Keratinocyte (primary cell): ENCODE results near the gene ERRFI1. TPM values are rescaled to one million over a fixed set of nuclear protein-coding genes. Genes with fewer than 3 reads are reported as not detected.
A peak's percentile ranks its signal among the peaks of the same experiment; 100 is the strongest.

ENCODE experiments used
- DNase-seq: peaks from one replicate; pipeline ENCODE4 v3.0.0-alpha.2; 2011; ENCODE audit warnings: low read depth, missing footprints, low spot score
- FAIRE-seq: peaks from 2 replicates; lab custom pipeline; 2011; peaks lifted over from hg19 to GRCh38; lab: Jason Lieb, UNC
- H2AFZ ChIP-seq: 2 replicates; pipeline ENCODE4 v1.6.0; 2012; ENCODE audit warnings: low read length, control low read depth, inconsistent platforms; ENCODE audit not compliant: control insufficient read depth
- H3K27ac ChIP-seq: 2 replicates; pipeline ENCODE4 v1.5.1; 2011; ENCODE audit warnings: low read length; ENCODE audit not compliant: control insufficient read depth, insufficient read depth
- H3K27me3 ChIP-seq: 3 replicates; pipeline ENCODE4 v1.6.0; 2011; ENCODE audit warnings: low read length; ENCODE audit not compliant: control insufficient read depth, insufficient read depth; ENCODE audit errors: extremely low read depth
- H3K36me3 ChIP-seq, 2 experiments: 2 replicates in 1 of 2; 3 replicates in 1 of 2; pipeline ENCODE4 v1.5.1; 2011; ENCODE audit warnings: low read length in 2 of 2, mild to moderate bottlenecking in 1 of 2; ENCODE audit not compliant: control insufficient read depth in 2 of 2, insufficient read depth in 2 of 2; ENCODE audit errors: extremely low read depth in 1 of 2
- H3K4me1 ChIP-seq: 3 replicates; pipeline ENCODE4 v1.5.1; 2011; ENCODE audit warnings: low read length; ENCODE audit not compliant: control insufficient read depth, insufficient read depth; ENCODE audit errors: extremely low read depth
- H3K4me2 ChIP-seq: 3 replicates; pipeline ENCODE4 v1.6.0; 2011; ENCODE audit warnings: low read depth, low read length; ENCODE audit not compliant: control insufficient read depth, insufficient read depth; ENCODE audit errors: extremely low read depth
- H3K4me3 ChIP-seq, 3 experiments: fragments of 200-600 bp in 1 of 3; sonication (generic) in 1 of 3; 2 replicates in 2 of 3; 3 replicates in 1 of 3; pipeline ENCODE4 v1.5.1; 2011 to 2016; ENCODE audit warnings: low read length in 3 of 3, mild to moderate bottlenecking in 3 of 3, control low read depth in 2 of 3, inconsistent platforms in 1 of 3, low read depth in 1 of 3, mixed read lengths in 1 of 3, mixed run types in 1 of 3, moderate library complexity in 1 of 3; ENCODE audit not compliant: control insufficient read depth in 2 of 3, insufficient read depth in 2 of 3; ENCODE audit errors: extremely low read depth in 1 of 3
- H3K79me2 ChIP-seq: 2 replicates; pipeline ENCODE4 v1.6.0; 2012; ENCODE audit warnings: low read length; ENCODE audit not compliant: control insufficient read depth, insufficient read depth
- H3K9ac ChIP-seq: 3 replicates; pipeline ENCODE4 v1.6.0; 2011; ENCODE audit warnings: low read length; ENCODE audit not compliant: control insufficient read depth, insufficient read depth; ENCODE audit errors: extremely low read depth
- H3K9me1 ChIP-seq: 3 replicates; pipeline ENCODE4 v1.6.0; 2011; ENCODE audit warnings: low read length; ENCODE audit not compliant: control insufficient read depth, insufficient read depth; ENCODE audit errors: extremely low read depth
- H3K9me3 ChIP-seq: 2 replicates; pipeline ENCODE4 v1.5.1; 2012; ENCODE audit warnings: low read depth, low read length; ENCODE audit not compliant: control insufficient read depth
- H4K20me1 ChIP-seq: 3 replicates; pipeline ENCODE4 v1.6.0; 2011; ENCODE audit warnings: low read length; ENCODE audit not compliant: control insufficient read depth, insufficient read depth; ENCODE audit errors: extremely low read depth
- EZH2 ChIP-seq: IDR thresholded peaks from one replicate; pipeline ENCODE4 v1.6.1; 2012; ENCODE audit warnings: inconsistent platforms, mild to moderate bottlenecking, low read length, moderate library complexity
- dilution Hi-C: fragments of 300-500 bp; cut with MboI; formaldehyde crosslinking; loops from one replicate; pipeline ENCODE4 v1.7.0; 2020; ENCODE audit warnings: low sequenced_read_pairs; ENCODE audit not compliant: extremely low pct_ligation_motif_present
- polyA plus RNA-seq, 5 experiments: library from polyadenylated mRNA; depleted of rRNA in 3 of 5; stranded (reverse) in 3 of 5; stranded (forward) in 1 of 5; unstranded in 1 of 5; fragments of >200 nt; gene quantifications; 1 replicate in 1 of 5; 2 replicates in 3 of 5; 3 replicates in 1 of 5; pipeline versions ENCODE4 v1.2.1 to v1.2.3, GENCODE V29; 2011 to 2012; ENCODE audit warnings: missing spikeins in 2 of 5, low read depth in 1 of 5, low replicate concordance in 1 of 5
- TF ChIP-seq, protein P1 (sequence below), 3 experiments: IDR thresholded peaks in 1 of 3; conservative IDR thresholded peaks in 1 of 3; optimal IDR thresholded peaks in 1 of 3; 2 replicates in 2 of 3; 3 replicates in 1 of 3; pipeline versions ENCODE3 to v1.5.1; 2011; ENCODE audit warnings: low read length in 3 of 3, mild to moderate bottlenecking in 3 of 3, moderate library complexity in 2 of 3, control low read depth in 1 of 3, inconsistent platforms in 1 of 3; ENCODE audit not compliant: insufficient read depth in 2 of 3; ENCODE audit errors: extremely low read depth in 1 of 3

Gene ERRFI1
- polyA plus RNA-seq, 1 donor (not counting 4 experiments of a cell fraction or from before 2014, with no cell fraction given): 130 TPM

DNA sequence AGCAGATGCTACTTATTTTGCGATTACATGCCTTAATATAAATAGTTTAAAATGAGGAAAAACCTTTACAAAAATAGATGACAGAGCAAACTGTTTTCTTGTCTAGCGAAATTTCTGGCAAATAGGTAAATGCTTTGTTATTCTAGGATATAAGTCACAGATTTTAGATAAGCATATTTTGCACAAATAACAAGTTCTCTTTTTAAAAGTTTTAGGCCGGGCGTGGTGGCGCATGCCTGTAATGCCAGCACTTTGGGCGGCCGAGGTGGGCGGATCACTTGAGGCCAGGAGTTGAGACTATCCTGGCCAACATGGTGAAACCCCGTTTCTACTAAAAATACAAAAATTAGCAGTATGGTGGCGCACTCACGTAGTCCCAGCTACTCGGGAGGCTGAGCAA lies 20.3 kb upstream of the ERRFI1 start:
- no peaks in the 10 kb centered on the region for H3K36me3 ChIP-seq
- no peak overlapping the region for H2AFZ ChIP-seq
- no peaks in the 10 kb centered on the region for H3K9me3 ChIP-seq
- dilution Hi-C loops: no loop called here
- no peaks in the 10 kb centered on the region for H4K20me1 ChIP-seq
- no peaks in the 10 kb centered on the region for H3K9me1 ChIP-seq
- peak overlapping the region; percentile 12 for H3K4me2 ChIP-seq
- FAIRE-seq (no peak), DNase-seq (no peak)
- no peaks in the 10 kb centered on the region for H3K27me3 ChIP-seq
- TF ChIP-seq EZH2: no peak
- H3K9ac ChIP-seq: no peak overlapping the region
- peak overlapping the region; percentile 96 for H3K27ac ChIP-seq
- peaks cover 37% of the 10 kb centered on the region for H3K4me1 ChIP-seq
- H3K4me3 ChIP-seq: peak overlapping the region in 1 of 3 experiments; percentile 14
- H3K79me2 ChIP-seq: no peaks in the 10 kb centered on the region

- dilution Hi-C loops: no loop called here
- H3K27me3 ChIP-seq: no peaks in the 10 kb centered on the region
These were observed 17.5 kb upstream of the ERRFI1 start for GRCh38 chr1:8043621-8044020.

More at GRCh38 chr1:8043621-8044020, 17.5 kb upstream of the ERRFI1 start:
- no peak overlapping the region for H3K4me2 ChIP-seq
- H3K9me1 ChIP-seq: no peaks in the 10 kb centered on the region
- H3K27ac ChIP-seq: no peak overlapping the region
- H2AFZ ChIP-seq: no peak overlapping the region
- peaks cover 49% of the 10 kb centered on the region for H3K4me1 ChIP-seq
- H3K9me3 ChIP-seq: no peaks in the 10 kb centered on the region
- H3K79me2 ChIP-seq: no peaks in the 10 kb centered on the region
- H3K36me3 ChIP-seq: no peaks in the 10 kb centered on the region
- H3K9ac ChIP-seq: no peak overlapping the region
- TF ChIP-seq, protein P1, sequence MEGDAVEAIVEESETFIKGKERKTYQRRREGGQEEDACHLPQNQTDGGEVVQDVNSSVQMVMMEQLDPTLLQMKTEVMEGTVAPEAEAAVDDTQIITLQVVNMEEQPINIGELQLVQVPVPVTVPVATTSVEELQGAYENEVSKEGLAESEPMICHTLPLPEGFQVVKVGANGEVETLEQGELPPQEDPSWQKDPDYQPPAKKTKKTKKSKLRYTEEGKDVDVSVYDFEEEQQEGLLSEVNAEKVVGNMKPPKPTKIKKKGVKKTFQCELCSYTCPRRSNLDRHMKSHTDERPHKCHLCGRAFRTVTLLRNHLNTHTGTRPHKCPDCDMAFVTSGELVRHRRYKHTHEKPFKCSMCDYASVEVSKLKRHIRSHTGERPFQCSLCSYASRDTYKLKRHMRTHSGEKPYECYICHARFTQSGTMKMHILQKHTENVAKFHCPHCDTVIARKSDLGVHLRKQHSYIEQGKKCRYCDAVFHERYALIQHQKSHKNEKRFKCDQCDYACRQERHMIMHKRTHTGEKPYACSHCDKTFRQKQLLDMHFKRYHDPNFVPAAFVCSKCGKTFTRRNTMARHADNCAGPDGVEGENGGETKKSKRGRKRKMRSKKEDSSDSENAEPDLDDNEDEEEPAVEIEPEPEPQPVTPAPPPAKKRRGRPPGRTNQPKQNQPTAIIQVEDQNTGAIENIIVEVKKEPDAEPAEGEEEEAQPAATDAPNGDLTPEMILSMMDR (optimal IDR thresholded peaks at IDR 0.05 in 1 of 3, IDR thresholded peaks at IDR 0.05 in 1 of 3, conservative IDR thresholded peaks at IDR 0.05 in 1 of 3; ENCODE audit: extremely low read depth in 1 of 3, insufficient read depth in 2 of 3, low read length in 3 of 3): no peak
- TF ChIP-seq EZH2: no peak
- FAIRE-seq (no peak), DNase-seq (no peak)
- no peak overlapping the region for H3K4me3 ChIP-seq
- no peaks in the 10 kb centered on the region for H4K20me1 ChIP-seq
